ENCODE measurements around the gene RANBP9. TPM values are rescaled to one million over a fixed set of nuclear protein-coding genes. Genes with fewer than 3 reads are reported as not detected.
A peak's percentile ranks its signal among the peaks of the same experiment; 100 is the strongest.

RANBP9 gene
- total RNA-seq, 2 donors from 2014 or later, result 74.4 to 99.9 TPM

DNA sequence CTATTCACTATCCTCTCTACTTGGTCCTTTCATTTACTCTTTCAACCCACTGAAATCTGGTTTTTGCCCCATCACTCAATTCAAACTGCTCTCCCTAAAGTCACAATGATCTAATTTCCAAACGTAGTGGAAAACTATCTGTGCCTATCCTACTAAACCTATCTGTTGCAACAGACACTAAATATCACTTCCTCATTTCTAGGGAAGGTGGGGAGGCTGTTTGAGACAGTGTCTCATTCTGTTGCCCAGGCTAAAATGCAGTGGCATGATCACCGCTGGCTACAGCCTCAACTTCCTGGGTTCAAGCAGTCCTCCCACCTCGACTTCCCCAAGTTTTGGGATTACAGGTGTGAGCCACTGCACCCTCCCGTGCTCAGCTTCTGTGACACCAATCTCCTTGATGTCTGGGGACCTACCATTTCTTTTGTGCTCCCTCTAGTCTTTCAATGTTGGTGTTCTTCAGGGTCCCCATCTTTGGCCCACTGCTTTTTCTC, 8.8 kb downstream of the RANBP9 start:
- peaks cover 29% of the 10 kb centered on the region for H3K4me1 Mint-ChIP-seq

DNA sequence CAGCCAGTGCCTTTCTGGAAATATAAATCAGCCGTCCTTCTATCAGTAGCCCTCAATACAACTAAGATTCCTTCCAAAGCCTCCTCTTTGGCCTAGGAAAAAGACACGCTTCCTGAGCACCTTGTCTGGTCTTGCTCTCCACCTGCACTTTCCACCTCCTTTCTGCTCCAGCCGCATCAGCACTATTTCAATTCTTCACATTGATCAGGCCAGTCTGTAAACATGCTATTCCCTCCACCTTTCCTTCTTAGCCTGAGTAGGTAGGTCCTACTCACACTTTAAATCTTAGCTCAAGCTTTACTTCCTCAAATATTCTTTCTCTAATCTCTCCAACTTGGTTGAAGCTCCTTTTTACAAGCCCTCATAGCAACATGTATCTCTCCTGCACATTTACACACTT, 11.4 kb downstream of the RANBP9 start:
- Mint-ChIP-seq H3K36me3 (ENCODE audit: low read depth) (peaks cover 2% of the 10 kb centered on the region), H3K4me3 (peak overlapping the region; percentile 68), H3K4me1 (peaks cover 40% of the 10 kb centered on the region), H3K27me3 (no peaks in the 10 kb centered on the region), H3K27ac (peak overlapping the region; percentile 32)
- ATAC-seq, result no peak
- H3K9me3 ChIP-seq (ENCODE audit: control insufficient read depth, low read length, poor library complexity, severe bottlenecking), result no peaks in the 10 kb centered on the region
- no peak for DNase-seq

More for the DNA sequence above, 8.8 kb downstream of the RANBP9 start:
- Mint-ChIP-seq H3K27me3 (no peaks in the 10 kb centered on the region), H3K27ac (no peak overlapping the region), H3K36me3 (ENCODE audit: low read depth) (peaks cover 2% of the 10 kb centered on the region), H3K4me3 (no peak overlapping the region)
- ATAC-seq (no peak), DNase-seq (no peak)
- no peaks in the 10 kb centered on the region for H3K9me3 ChIP-seq (ENCODE audit: control insufficient read depth, low read length, poor library complexity, severe bottlenecking)

- Mint-ChIP-seq H3K27ac (no peak overlapping the region), H3K27me3 (no peaks in the 10 kb centered on the region), H3K4me3 (no peak overlapping the region), H3K36me3 (ENCODE audit: low read depth) (peaks cover 5% of the 10 kb centered on the region), H3K4me1 (peaks cover 50% of the 10 kb centered on the region)
- no peaks in the 10 kb centered on the region for H3K9me3 ChIP-seq (ENCODE audit: control insufficient read depth, low read length, poor library complexity, severe bottlenecking)
- ATAC-seq, result no peak
- DNase-seq, result no peak
Observed at GRCh38 chr6:13698715-13699114, 12.9 kb downstream of the RANBP9 start.

DNA sequence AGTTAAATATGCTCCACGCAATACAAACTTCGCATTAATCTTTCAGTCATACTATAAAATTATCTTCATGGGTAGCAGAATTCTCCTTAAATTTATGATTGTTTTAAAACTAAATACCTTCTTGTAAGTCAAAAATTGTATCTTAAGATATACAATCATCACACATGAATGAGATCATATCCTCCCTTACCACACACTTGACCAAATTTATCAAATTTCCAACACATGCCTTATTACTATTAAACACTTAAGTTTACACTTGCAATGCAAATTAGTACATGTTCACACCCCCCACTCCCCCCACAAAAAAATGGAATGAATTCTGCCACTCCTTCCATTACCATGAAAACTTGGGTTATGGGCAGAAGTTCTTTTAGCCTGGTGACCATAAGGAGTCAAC, 13.8 kb downstream of the RANBP9 start:
- H3K9me3 ChIP-seq (ENCODE audit: control insufficient read depth, low read length, poor library complexity, severe bottlenecking), result no peaks in the 10 kb centered on the region
- H3K4me1 Mint-ChIP-seq, result peaks cover 54% of the 10 kb centered on the region
- DNase-seq, result no peak
- no peaks in the 10 kb centered on the region for H3K27me3 Mint-ChIP-seq
- ATAC-seq, result no peak
- H3K36me3 Mint-ChIP-seq (ENCODE audit: low read depth), result peaks cover 7% of the 10 kb centered on the region
- H3K27ac Mint-ChIP-seq, result peak overlapping the region; percentile 78
- peak overlapping the region; percentile 36 for H3K4me3 Mint-ChIP-seq

DNA sequence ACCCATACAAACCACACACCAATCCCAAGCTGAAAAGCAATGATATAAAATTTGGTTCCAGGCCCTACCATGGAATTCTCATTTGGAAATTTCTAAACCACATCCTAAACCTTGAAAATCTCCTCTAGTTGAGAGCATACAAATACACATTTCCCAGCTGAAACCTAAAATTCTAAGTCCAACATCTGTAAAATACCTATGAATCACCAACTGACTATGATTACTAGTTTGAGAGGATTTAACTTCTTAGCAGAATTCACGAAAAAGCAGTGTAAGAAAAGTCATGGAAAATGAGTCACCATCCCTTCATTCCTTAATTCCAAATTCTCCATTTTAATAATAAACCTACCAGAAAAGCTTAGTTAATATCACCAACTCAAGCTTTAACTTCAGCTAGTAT, 15.4 kb downstream of the RANBP9 start:
- no peak for ATAC-seq
- H3K9me3 ChIP-seq (ENCODE audit: control insufficient read depth, low read length, poor library complexity, severe bottlenecking), result no peaks in the 10 kb centered on the region
- Mint-ChIP-seq H3K4me3 (no peak overlapping the region), H3K27me3 (no peaks in the 10 kb centered on the region), H3K36me3 (ENCODE audit: low read depth) (peaks cover 5% of the 10 kb centered on the region), H3K27ac (peak overlapping the region; percentile 78), H3K4me1 (peaks cover 51% of the 10 kb centered on the region)
- no peak for DNase-seq

GRCh38 chr6:13695252-13695651, 16.4 kb downstream of the RANBP9 start:
- ATAC-seq (peak; percentile 44), DNase-seq (no peak)
- H3K4me3 Mint-ChIP-seq, result peak overlapping the region; percentile 82
- no peaks in the 10 kb centered on the region for H3K27me3 Mint-ChIP-seq
- H3K4me1 Mint-ChIP-seq, result peaks cover 44% of the 10 kb centered on the region
- peaks cover 5% of the 10 kb centered on the region for H3K36me3 Mint-ChIP-seq (ENCODE audit: low read depth)
- H3K27ac Mint-ChIP-seq, result peak overlapping the region; percentile 78
- no peaks in the 10 kb centered on the region for H3K9me3 ChIP-seq (ENCODE audit: control insufficient read depth, low read length, poor library complexity, severe bottlenecking)

DNA sequence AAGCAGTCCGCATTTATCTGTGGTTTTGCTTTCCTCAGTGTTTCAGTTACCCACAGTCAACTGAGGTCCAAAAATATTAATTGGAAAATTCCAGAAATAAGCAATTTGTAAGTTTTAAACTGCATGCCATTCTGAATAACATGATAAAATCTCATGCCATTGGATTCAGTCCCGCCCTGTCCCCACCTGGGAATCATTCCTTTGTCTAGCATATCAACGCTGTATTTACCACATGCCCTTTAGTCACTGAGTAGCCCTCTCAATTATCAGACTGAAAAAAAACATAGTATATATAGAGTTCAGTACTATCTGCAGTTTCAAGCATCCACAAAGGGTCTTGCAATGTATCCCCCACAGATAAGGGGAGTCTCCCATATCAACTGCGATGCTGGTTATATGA, 17.1 kb downstream of the RANBP9 start:
- Mint-ChIP-seq H3K27me3 (no peaks in the 10 kb centered on the region), H3K4me1 (peaks cover 45% of the 10 kb centered on the region), H3K27ac (peak overlapping the region; percentile 78), H3K36me3 (ENCODE audit: low read depth) (peaks cover 5% of the 10 kb centered on the region), H3K4me3 (no peak overlapping the region)
- no peak for ATAC-seq
- no peak for DNase-seq
- no peaks in the 10 kb centered on the region for H3K9me3 ChIP-seq (ENCODE audit: control insufficient read depth, low read length, poor library complexity, severe bottlenecking)

GRCh38 chr6:13689511-13690256, 22.0 kb downstream of the RANBP9 start:
- H3K9me3 ChIP-seq (ENCODE audit: control insufficient read depth, low read length, poor library complexity, severe bottlenecking), result no peaks in the 10 kb centered on the region
- no peak for DNase-seq
- Mint-ChIP-seq H3K27ac (peak overlapping the region; percentile 99), H3K4me3 (no peak overlapping the region), H3K27me3 (no peaks in the 10 kb centered on the region), H3K36me3 (ENCODE audit: low read depth) (peaks cover 7% of the 10 kb centered on the region), H3K4me1 (peaks cover 49% of the 10 kb centered on the region)
- no peak for ATAC-seq

DNA sequence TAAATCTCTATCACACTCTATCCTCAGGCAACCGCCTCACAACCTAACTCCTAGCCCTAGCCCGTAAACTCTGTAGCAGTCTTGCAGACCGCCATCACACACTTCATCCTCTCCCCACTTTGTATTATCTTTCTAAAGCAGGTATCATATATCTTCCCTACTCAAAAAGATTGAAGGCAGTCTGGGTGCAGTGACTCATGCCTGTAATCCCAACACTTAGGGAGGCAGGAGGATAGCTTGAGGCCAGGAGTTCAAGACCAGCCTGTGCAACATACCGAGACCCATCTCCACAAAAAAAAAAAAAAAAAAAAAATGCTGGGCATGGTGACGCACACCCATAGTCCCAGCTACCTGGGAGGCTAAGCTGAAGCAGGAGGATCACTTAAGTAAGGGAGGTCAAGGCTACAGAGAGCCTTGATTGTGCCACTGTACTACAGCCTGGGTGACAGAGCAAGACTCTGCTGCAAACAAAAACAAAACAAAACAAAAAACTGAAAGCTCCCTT, 22.9 kb downstream of the RANBP9 start:
- DNase-seq (no peak), ATAC-seq (peak; percentile 4)
- Mint-ChIP-seq H3K27ac (peak overlapping the region; percentile 99), H3K27me3 (no peaks in the 10 kb centered on the region), H3K4me1 (peaks cover 52% of the 10 kb centered on the region), H3K4me3 (peak overlapping the region; percentile 66), H3K36me3 (ENCODE audit: low read depth) (peaks cover 4% of the 10 kb centered on the region)
- no peaks in the 10 kb centered on the region for H3K9me3 ChIP-seq (ENCODE audit: control insufficient read depth, low read length, poor library complexity, severe bottlenecking)

GRCh38 chr6:13687917-13688351, 23.7 kb downstream of the RANBP9 start:
- H3K27ac Mint-ChIP-seq, result peak overlapping the region; percentile 99
- H3K36me3 Mint-ChIP-seq (ENCODE audit: low read depth), result peaks cover 2% of the 10 kb centered on the region
- no peak for DNase-seq
- no peaks in the 10 kb centered on the region for H3K27me3 Mint-ChIP-seq
- no peaks in the 10 kb centered on the region for H3K9me3 ChIP-seq (ENCODE audit: control insufficient read depth, low read length, poor library complexity, severe bottlenecking)
- peak overlapping the region; percentile 81 for H3K4me3 Mint-ChIP-seq
- ATAC-seq, result peak; percentile 89
- peaks cover 51% of the 10 kb centered on the region for H3K4me1 Mint-ChIP-seq

- no peaks in the 10 kb centered on the region for H3K9me3 ChIP-seq (ENCODE audit: control insufficient read depth, low read length, poor library complexity, severe bottlenecking)
- H3K27me3 Mint-ChIP-seq, result no peaks in the 10 kb centered on the region
- DNase-seq, result no peak
- peak overlapping the region; percentile 87 for H3K27ac Mint-ChIP-seq
- no peak overlapping the region for H3K4me3 Mint-ChIP-seq
- H3K4me1 Mint-ChIP-seq, result peaks cover 56% of the 10 kb centered on the region
- no peak for ATAC-seq
- H3K36me3 Mint-ChIP-seq (ENCODE audit: low read depth), result peaks cover 2% of the 10 kb centered on the region
Observed at GRCh38 chr6:13684855-13685254, 26.8 kb downstream of the RANBP9 start.

DNA sequence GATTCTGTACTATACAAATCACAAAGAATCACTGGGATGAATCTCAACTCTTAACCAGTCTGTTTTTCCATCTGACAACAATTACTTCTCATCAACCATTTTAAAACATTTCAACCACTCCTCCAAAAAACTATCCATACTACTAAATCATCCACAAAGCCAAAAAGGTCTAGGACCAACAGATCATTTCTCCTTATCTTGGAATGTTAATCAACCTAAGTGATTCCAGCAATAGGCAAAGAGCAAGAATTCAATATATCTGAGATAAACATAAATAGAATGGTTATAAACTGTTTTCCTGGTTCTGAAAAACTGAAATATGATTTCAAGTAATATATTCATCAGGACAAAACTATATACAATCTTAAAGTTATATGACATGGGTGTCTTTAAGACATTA, 28.6 kb downstream of the RANBP9 start:
- no peaks in the 10 kb centered on the region for H3K27me3 Mint-ChIP-seq
- peaks cover 2% of the 10 kb centered on the region for H3K36me3 Mint-ChIP-seq (ENCODE audit: low read depth)
- peak overlapping the region; percentile 65 for H3K4me3 Mint-ChIP-seq
- no peak for ATAC-seq
- H3K27ac Mint-ChIP-seq, result peak overlapping the region; percentile 92
- DNase-seq, result no peak
- peaks cover 48% of the 10 kb centered on the region for H3K4me1 Mint-ChIP-seq
- H3K9me3 ChIP-seq (ENCODE audit: control insufficient read depth, low read length, poor library complexity, severe bottlenecking), result no peaks in the 10 kb centered on the region

GRCh38 chr6:13682346-13682745, 29.3 kb downstream of the RANBP9 start:
- Mint-ChIP-seq H3K27ac (peak overlapping the region; percentile 92), H3K27me3 (no peaks in the 10 kb centered on the region), H3K36me3 (ENCODE audit: low read depth) (no peaks in the 10 kb centered on the region), H3K4me1 (peaks cover 42% of the 10 kb centered on the region), H3K4me3 (no peak overlapping the region)
- H3K9me3 ChIP-seq (ENCODE audit: control insufficient read depth, low read length, poor library complexity, severe bottlenecking), result no peaks in the 10 kb centered on the region
- DNase-seq (no peak), ATAC-seq (no peak)

Measured in T-helper 17 cell (primary cell).